AG04450 (cell line): ENCODE measurements around the gene CYP24A1. TPM values are rescaled to one million over a fixed set of nuclear protein-coding genes. Genes with fewer than 3 reads are reported as not detected.
A peak's percentile ranks its signal among the peaks of the same experiment; 100 is the strongest.
"Not testable (repeated sequence)": the region's sequence is repeated elsewhere in the genome, so short reads cannot be mapped to it uniquely, and the experiment has no call there.

Experiments used
- CTCF ChIA-PET: fragments of 300-600, 350-600 bp; formaldehyde crosslinking; extraction: SDS; loops from one replicate; lab custom pipeline; 2022; ENCODE audit warnings: antibody characterized with exemption, inconsistent platforms; lab: Charles Lee
- POLR2A ChIA-PET: fragments of 350-600 bp; formaldehyde crosslinking; extraction: SDS; loops from one replicate; lab custom pipeline; 2021; ENCODE audit warnings: antibody characterized with exemption, inconsistent platforms; lab: Yijun Ruan, JAX
- DNase-seq: peaks from one replicate; pipeline ENCODE4 v3.0.0-alpha.2; 2011; ENCODE audit warnings: low read depth, low spot score
- H3K27ac ChIP-seq: one replicate; pipeline ENCODE4 v1.5.1; 2012; ENCODE audit warnings: low read depth, low read length, control low read depth
- H3K27me3 ChIP-seq: one replicate; pipeline ENCODE4 v1.6.0; 2012; ENCODE audit warnings: low read length; ENCODE audit not compliant: control insufficient read depth, insufficient read depth
- H3K4me3 ChIP-seq: 2 replicates; pipeline ENCODE4 v1.5.1; 2011; ENCODE audit warnings: mild to moderate bottlenecking, low read depth, low read length, control low read depth
- H3K9me3 ChIP-seq: 2 replicates; pipeline ENCODE4 v1.5.1; 2012; ENCODE audit warnings: low read length; ENCODE audit not compliant: control insufficient read depth, insufficient read depth
- polyA plus RNA-seq: library from polyadenylated mRNA; depleted of rRNA; stranded (reverse); fragments of >200 nt; gene quantifications from 2 replicates; pipeline ENCODE4 v1.2.3, GENCODE V29; 2011
- TF ChIP-seq, protein P1 (sequence below): IDR thresholded peaks from 2 replicates; pipeline ENCODE4 v1.5.1; 2011; ENCODE audit warnings: low read depth, low read length, control low read depth, inconsistent platforms

The CYP24A1 gene
- polyA plus RNA-seq, 1 experiment: 2.1 TPM

DNA sequence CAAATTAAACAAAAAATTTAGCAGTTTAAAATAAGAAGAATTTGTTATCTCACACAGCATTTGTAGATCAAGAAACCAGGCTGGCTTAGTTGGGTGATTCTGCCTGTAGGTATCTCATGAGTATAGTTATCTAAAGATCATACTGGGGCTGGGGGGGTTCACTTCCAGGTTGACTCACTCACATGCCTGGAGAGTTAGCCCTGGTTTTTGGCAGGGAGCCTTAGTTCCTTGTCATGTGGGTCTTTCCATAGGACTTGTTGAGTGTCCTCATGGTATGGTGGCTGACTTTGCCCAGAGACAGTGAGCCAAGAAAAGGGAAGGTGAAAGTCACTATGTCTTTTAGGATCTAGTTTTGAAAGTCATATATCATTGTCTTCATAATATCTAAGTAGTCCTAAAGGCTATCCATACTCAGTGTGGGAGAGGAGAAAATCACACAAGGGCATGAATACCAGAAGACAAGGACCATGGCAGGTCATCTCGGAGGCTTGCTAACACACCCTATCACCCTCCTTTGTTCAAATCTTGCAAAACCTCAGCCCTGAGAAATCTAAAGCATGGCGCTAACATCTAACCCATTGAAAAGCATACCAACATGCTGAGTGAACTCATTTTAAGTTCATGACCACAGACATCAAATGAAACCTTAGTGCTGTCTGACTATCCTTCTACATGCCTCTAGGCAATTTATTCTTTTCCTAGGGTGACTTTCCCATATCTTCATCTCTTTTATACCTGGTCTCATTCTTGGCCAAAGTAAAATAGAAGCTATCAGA, 39.2 kb downstream of the CYP24A1 start:
- DNase-seq: no peak
- no peak overlapping the region for H3K4me3 ChIP-seq
- no peaks in the 10 kb centered on the region for H3K9me3 ChIP-seq
- TF ChIP-seq, protein P1, sequence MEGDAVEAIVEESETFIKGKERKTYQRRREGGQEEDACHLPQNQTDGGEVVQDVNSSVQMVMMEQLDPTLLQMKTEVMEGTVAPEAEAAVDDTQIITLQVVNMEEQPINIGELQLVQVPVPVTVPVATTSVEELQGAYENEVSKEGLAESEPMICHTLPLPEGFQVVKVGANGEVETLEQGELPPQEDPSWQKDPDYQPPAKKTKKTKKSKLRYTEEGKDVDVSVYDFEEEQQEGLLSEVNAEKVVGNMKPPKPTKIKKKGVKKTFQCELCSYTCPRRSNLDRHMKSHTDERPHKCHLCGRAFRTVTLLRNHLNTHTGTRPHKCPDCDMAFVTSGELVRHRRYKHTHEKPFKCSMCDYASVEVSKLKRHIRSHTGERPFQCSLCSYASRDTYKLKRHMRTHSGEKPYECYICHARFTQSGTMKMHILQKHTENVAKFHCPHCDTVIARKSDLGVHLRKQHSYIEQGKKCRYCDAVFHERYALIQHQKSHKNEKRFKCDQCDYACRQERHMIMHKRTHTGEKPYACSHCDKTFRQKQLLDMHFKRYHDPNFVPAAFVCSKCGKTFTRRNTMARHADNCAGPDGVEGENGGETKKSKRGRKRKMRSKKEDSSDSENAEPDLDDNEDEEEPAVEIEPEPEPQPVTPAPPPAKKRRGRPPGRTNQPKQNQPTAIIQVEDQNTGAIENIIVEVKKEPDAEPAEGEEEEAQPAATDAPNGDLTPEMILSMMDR: no peak
- CTCF ChIA-PET: interaction anchor here (0.5 to 1.4 kb wide), 3 partner anchors 12 to 65 kb away, joined by 3 to 4 read pairs (median 3); no protein-coding TSS in a partner anchor
- H3K27ac ChIP-seq: no peak overlapping the region
- POLR2A ChIA-PET: no interaction called here
- H3K27me3 ChIP-seq: no peaks in the 10 kb centered on the region

DNA sequence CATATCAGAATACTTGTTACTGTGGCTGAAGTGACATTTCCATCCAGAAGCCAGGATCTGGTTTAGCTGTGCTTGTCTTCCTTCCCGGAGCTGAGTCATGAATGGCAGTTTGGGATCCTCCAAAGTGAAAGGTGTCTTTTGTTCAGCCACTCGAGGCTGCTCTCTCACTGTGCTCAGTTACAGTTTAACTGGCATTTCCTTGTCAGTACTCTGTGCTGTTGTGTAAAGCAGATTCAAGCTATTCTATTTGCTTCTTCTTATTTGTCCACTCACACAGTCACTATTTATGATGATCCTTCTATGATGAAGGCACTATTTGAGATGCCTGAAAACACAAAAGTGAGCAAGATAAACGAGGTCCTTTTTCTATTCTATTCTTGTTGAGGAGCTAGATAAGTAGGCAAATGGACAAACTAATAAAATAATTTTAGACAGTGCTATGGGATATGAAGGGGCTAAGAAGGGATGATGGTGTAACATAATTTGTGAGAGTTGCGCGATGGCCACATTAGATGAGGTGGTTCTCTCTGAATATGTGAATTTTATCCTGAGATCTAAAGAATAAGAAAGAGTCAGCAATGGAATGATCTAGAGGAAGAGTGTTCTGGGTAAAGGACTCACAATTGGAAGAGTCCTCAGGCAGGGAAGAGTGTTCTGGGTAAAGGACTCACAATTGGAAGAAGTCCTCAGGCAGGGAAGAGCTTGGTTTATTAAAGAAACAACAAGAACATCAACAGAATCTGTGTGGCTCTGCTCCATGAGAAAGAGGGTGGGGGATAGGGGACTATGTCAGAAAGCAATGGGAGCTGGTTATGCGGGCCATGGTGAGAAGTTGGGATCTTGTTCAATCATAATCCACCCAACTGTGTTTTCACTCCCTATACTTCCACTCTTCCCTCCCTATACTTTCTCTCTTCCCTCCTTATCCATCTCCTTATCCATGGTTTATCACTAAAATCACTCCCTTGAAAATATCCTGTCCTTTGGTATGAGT, 40.1 kb downstream of the CYP24A1 start:
- Histone ChIP-seq H3K4me3 (no peak overlapping the region), H3K9me3 (no peaks in the 10 kb centered on the region), H3K27me3 (no peaks in the 10 kb centered on the region), H3K27ac (peak overlapping the region; percentile 86)
- TF ChIP-seq, protein P1: no peak
- CTCF ChIA-PET: interaction anchor here (1.0 to 2.1 kb wide), 5 partner anchors 11 to 36 kb away, joined by 3 to 14 read pairs (median 4); no protein-coding TSS in a partner anchor
- POLR2A ChIA-PET: interaction anchor here (1.1 to 2.1 kb wide), 2 partner anchors 18 to 75 kb away, joined by 4 to 26 read pairs; no protein-coding TSS in a partner anchor
- DNase-seq: no peak

DNA sequence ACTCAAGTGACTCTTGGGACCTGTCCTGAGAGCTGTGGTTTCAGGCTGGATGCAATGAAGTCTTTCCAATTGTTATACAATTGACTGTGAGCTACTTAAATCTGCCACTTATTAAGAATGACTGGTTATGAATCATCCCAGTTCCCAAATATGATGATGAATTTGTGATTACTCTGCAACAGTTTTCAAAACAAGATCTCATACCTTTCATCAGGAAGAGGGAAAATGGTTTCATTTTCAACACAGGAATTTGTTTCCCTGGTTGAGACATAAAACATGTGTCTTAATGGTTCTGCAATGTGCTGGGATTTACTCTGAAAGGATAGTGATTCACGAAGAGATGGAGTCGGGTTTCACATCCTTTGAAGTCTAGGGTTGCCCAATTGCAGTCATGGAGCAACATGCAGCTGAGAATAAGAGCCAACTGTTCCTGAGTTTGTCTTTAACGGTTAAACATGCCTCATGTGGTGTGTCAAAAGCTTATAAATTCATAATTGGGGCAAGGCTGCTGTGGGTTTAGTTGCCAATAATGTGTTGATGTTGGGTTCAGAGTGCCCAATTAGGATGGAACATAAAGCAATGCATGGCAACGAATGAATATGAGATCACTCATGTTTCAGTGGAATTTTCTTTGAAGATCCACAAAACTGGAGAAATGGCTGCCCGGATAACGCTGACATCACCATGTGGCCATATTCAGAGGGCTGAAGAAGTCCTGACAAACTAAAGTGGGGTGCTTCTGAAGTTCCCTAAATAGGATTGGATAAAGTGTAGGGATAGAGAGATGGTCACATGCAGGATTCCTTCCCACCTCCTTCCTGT, 41.0 kb downstream of the CYP24A1 start:
- DNase-seq: peak; percentile 94
- Histone ChIP-seq H3K9me3 (no peaks in the 10 kb centered on the region), H3K27ac (peak overlapping the region; percentile 86), H3K4me3 (no peak overlapping the region), H3K27me3 (no peaks in the 10 kb centered on the region)
- ChIA-PET CTCF (interaction anchor here (0.9 to 2.1 kb wide), 7 partner anchors 8 to 75 kb away, joined by 3 to 14 read pairs (median 4); partner anchors contain the start of gene PFDN4), POLR2A (interaction anchor here (1.1 to 2.1 kb wide), 2 partner anchors 17 to 76 kb away, joined by 4 to 26 read pairs; no protein-coding TSS in a partner anchor)
- TF ChIP-seq, protein P1: no peak

DNA sequence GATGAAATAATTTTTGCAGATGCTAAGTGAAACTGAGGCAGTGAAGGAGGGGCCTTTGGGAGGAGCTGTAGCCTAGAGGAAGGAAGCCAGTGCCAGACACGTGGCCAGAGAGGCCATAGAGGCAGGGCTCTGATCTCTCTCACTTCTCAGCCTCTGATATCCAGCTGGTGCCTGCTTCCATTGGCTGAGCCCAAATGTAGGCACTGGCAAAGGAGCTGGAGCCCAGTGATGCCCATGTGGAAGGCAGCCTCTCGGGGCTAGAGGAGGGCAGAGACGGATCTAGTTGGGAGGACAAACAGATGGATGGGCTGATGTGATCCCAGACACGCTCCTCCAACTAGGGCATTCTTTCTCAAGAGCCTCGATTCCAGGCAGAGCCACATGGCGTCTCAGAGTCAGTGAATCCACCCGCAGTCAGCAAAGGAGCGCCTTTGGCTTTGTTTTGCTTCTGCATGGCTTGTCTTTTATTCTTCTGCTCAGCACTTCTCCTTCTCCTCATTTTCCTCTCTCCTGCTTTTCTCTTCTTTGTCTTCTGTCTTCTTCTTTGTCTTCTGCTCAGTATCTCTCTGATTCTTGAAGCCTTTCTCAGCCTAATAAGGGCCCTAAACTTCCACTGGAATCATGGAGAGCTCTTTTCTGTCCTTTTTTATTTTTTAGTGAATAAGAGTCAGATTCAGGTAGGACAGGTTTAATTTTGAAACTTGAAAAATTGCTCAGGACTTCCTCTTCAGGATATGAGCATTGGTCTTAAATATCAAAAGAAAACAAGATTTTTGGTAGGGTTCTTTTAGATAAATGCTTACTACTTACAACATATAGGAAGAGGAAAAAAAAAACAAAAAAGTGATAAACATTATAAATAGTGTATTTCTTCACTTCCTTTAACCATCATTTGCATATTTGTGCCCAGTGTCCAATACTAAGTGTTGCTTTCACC, 41.8 kb downstream of the CYP24A1 start:
- Histone ChIP-seq H3K27me3 (no peaks in the 10 kb centered on the region), H3K4me3 (no peak overlapping the region), H3K9me3 (no peaks in the 10 kb centered on the region), H3K27ac (peak overlapping the region; percentile 65)
- no peak for DNase-seq
- ChIA-PET CTCF (interaction anchor here (0.7 to 2.1 kb wide), 7 partner anchors 9 to 79 kb away, joined by 3 to 14 read pairs (median 4); partner anchors contain the start of gene PFDN4), POLR2A (interaction anchor here (1.1 to 2.1 kb wide), 2 partner anchors 16 to 77 kb away, joined by 4 to 26 read pairs; no protein-coding TSS in a partner anchor)
- TF ChIP-seq, protein P1: no peak

DNA sequence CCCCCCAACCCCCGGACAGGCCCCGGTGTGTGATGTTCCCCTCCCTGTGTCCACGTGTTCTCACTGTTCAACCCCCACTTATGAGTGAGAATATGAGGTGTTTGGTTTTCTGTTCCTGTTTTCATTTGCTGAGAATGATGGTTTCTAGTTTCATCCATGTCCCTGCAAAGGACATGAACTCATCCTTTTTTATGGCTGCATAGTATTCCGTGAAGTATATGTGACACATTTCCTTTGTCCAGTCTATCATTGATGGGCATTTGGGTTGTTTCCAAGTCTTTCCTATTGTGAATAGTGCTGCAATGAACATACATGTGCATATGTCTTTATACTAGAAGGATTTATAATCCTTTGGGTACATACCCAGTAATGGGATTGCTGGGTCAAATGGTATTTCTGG, 42.7 kb downstream of the CYP24A1 start:
- POLR2A ChIA-PET, H3K4me3 ChIP-seq, H3K27ac ChIP-seq, H3K9me3 ChIP-seq, CTCF ChIA-PET, H3K27me3 ChIP-seq, DNase-seq: not testable (repeated sequence)
